HepG2 (cell line): ENCODE measurements around the gene SIT1. TPM values are rescaled to one million over a fixed set of nuclear protein-coding genes. Genes with fewer than 3 reads are reported as not detected.

Source experiments
- AHR ChIP-seq: IDR thresholded peaks from 2 replicates; pipeline ENCODE4 v1.6.1; 2018; ENCODE audit warnings: missing genetic modification reagents, missing compliant biosample characterization
- BCL6 ChIP-seq: IDR thresholded peaks from 2 replicates; pipeline ENCODE4 v1.6.1; 2016; ENCODE audit warnings: missing genetic modification reagents, missing compliant biosample characterization
- BRCA1 ChIP-seq: sonication (generic); formaldehyde crosslinking; IDR thresholded peaks from 2 replicates; pipeline ENCODE4 v1.4.0; 2020; ENCODE audit warnings: missing genetic modification reagents
- ELF4 ChIP-seq: sonication (generic); formaldehyde crosslinking; IDR thresholded peaks from 2 replicates; pipeline ENCODE4 v1.5.0; 2020; ENCODE audit warnings: missing genetic modification reagents, mild to moderate bottlenecking, moderate library complexity, borderline replicate concordance
- HMGA1 ChIP-seq: sonication (generic); formaldehyde crosslinking; conservative IDR thresholded peaks from 2 replicates; pipeline ENCODE4 v1.4.0; 2020; ENCODE audit warnings: missing genetic modification reagents
- HNRNPUL1 ChIP-seq: fragments of 200-400 bp; formaldehyde crosslinking; IDR thresholded peaks from 2 replicates; pipeline ENCODE4 v1.6.1; 2017; ENCODE audit warnings: low read depth, mild to moderate bottlenecking, low read length, moderate library complexity
- JARID2 ChIP-seq: sonication (generic); formaldehyde crosslinking; IDR thresholded peaks from 2 replicates; pipeline ENCODE4 v1.8.1; 2023; ENCODE audit warnings: missing genetic modification reagents, inconsistent platforms; ENCODE audit not compliant: insufficient replicate concordance
- NAIF1 ChIP-seq: sonication (generic); formaldehyde crosslinking; IDR thresholded peaks from 2 replicates; pipeline ENCODE4 v1.5.0; 2020; ENCODE audit warnings: mild to moderate bottlenecking, missing genetic modification reagents, borderline replicate concordance
- NCOR1 ChIP-seq: fragments of 200-600 bp; sonication (generic); IDR thresholded peaks from 2 replicates; pipeline ENCODE4 v1.7.0; 2017; ENCODE audit warnings: antibody characterized with exemption, low read length, borderline replicate concordance
- PAX8 ChIP-seq: sonication (generic); formaldehyde crosslinking; IDR thresholded peaks from 2 replicates; pipeline ENCODE4 v1.8.0; 2022; ENCODE audit warnings: mild to moderate bottlenecking, missing genetic modification reagents, borderline replicate concordance
- PHF21A ChIP-seq: sonication (generic); formaldehyde crosslinking; IDR thresholded peaks from 2 replicates; pipeline ENCODE4 v1.5.0; 2020; ENCODE audit warnings: mild to moderate bottlenecking, missing genetic modification reagents
- TEAD2 ChIP-seq: sonication (generic); formaldehyde crosslinking; IDR thresholded peaks from 2 replicates; pipeline ENCODE4 v1.9.0; 2021; ENCODE audit warnings: missing genetic modification reagents
- XRCC5 ChIP-seq: fragments of 200-400 bp; formaldehyde crosslinking; optimal IDR thresholded peaks from 2 replicates; pipeline ENCODE3; 2017; ENCODE audit warnings: mild to moderate bottlenecking, low read length
- ZC3H4 ChIP-seq: sonication (generic); formaldehyde crosslinking; IDR thresholded peaks from 2 replicates; pipeline ENCODE4 v1.4.0; 2020; ENCODE audit warnings: missing genetic modification reagents, borderline replicate concordance
- ZNF264 ChIP-seq: sonication (generic); formaldehyde crosslinking; IDR thresholded peaks from 2 replicates; pipeline ENCODE4 v1.4.0; 2020; ENCODE audit warnings: missing genetic modification reagents
- ZNF431 ChIP-seq: sonication (generic); formaldehyde crosslinking; IDR thresholded peaks from 2 replicates; pipeline ENCODE4 v1.9.0; 2022; ENCODE audit warnings: missing genetic modification reagents, low read depth, mild to moderate bottlenecking, borderline replicate concordance
- ZNF550 ChIP-seq: sonication (generic); formaldehyde crosslinking; IDR thresholded peaks from 2 replicates; pipeline ENCODE4 v1.4.0; 2020; ENCODE audit warnings: mild to moderate bottlenecking, missing genetic modification reagents, borderline replicate concordance
- ZNF577 ChIP-seq: sonication (generic); formaldehyde crosslinking; IDR thresholded peaks from 2 replicates; pipeline ENCODE4 v1.4.0; 2020; ENCODE audit warnings: mild to moderate bottlenecking, low read depth, missing genetic modification reagents, borderline replicate concordance
- ZNF713 ChIP-seq: sonication (generic); formaldehyde crosslinking; IDR thresholded peaks from 2 replicates; pipeline ENCODE4 v1.4.0; 2020; ENCODE audit warnings: mild to moderate bottlenecking, missing genetic modification reagents
- ZSCAN22 ChIP-seq: sonication (generic); formaldehyde crosslinking; IDR thresholded peaks from 2 replicates; pipeline ENCODE4 v1.4.0; 2020; ENCODE audit warnings: mild to moderate bottlenecking, missing genetic modification reagents
- polyA plus RNA-seq, 8 experiments: library from polyadenylated mRNA; depleted of rRNA in 3 of 8; stranded (reverse) in 7 of 8; unstranded in 1 of 8; fragments of >200 nt; fragmentation: Illumina TruSeq in 4 of 8; extraction: Trizol in 4 of 8; gene quantifications; 2 replicates each; pipeline versions ENCODE4 v1.2.1 to v1.2.3, GENCODE V29; 2011 to 2016; ENCODE audit warnings: low read depth in 4 of 8, missing spikeins in 1 of 8, mixed read lengths in 1 of 8; ENCODE audit not compliant: insufficient read depth in 1 of 8
- total RNA-seq, 5 experiments: library from RNA; depleted of rRNA; stranded (reverse); fragments of >200 nt; fragmentation: Illumina TruSeq; extraction: Trizol; gene quantifications; 2 replicates each; pipeline ENCODE4 v1.2.3, GENCODE V29; 2016; ENCODE audit warnings: low read depth in 1 of 5
- TF ChIP-seq, protein P1 (sequence below): sonication (generic); formaldehyde crosslinking; IDR thresholded peaks from 2 replicates; pipeline ENCODE4 v1.8.0; 2022; ENCODE audit warnings: missing genetic modification reagents, mild to moderate bottlenecking, borderline replicate concordance
- TF ChIP-seq, protein P2 (sequence below): sonication (generic); formaldehyde crosslinking; IDR thresholded peaks from 2 replicates; pipeline ENCODE4 v1.5.1; 2020; ENCODE audit warnings: mild to moderate bottlenecking, missing genetic modification reagents, borderline replicate concordance

SIT1 gene
- total and polyA plus RNA-seq, 2 of the 13 experiments (the other 11 are each of a cell fraction or from before 2014, with no cell fraction given) = 0.09 to 6.7 TPM

DNA sequence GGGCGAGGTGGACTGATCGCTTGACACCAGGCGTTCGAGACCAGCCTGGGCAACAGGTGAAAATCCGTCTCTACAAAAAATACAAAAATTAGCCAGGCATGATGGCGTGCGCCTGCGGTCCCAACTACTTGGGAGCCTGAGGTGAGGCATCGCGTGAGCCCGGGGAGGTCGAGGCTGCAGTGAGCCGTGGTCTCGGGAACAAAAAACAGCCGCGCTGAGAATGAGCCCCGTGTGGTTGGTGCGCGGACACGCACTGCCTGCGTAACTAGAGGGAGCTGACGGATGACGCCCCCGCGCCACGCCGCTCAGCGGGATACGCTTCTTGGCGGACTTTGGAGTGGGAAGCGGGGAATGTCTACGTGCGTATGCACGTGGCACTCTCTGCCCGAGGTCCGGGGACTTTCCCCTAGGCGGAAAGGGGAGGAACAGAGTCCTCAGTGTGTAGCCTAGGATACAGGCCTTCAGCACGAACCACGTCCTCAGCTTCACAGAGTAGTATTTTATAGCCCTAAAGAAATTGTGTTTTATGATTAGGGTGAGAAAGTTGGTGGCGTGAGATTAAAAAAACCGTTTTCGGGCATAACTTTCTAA, 6.9 kb upstream of the SIT1 start, which contains the start of gene RMRP (continued):
- no peak for TF ChIP-seq HMGA1
- TF ChIP-seq, protein P1, sequence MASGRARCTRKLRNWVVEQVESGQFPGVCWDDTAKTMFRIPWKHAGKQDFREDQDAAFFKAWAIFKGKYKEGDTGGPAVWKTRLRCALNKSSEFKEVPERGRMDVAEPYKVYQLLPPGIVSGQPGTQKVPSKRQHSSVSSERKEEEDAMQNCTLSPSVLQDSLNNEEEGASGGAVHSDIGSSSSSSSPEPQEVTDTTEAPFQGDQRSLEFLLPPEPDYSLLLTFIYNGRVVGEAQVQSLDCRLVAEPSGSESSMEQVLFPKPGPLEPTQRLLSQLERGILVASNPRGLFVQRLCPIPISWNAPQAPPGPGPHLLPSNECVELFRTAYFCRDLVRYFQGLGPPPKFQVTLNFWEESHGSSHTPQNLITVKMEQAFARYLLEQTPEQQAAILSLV (CRISPR knock-in tag) = peak; percentile 32; the same call in 1 of the 2 replicates
- TF ChIP-seq ZNF577 = no peak
- TF ChIP-seq AHR (CRISPR knock-in tag) = peak; percentile 94
- TF ChIP-seq BCL6 (CRISPR knock-in tag) = peak; percentile 71
- no peak for TF ChIP-seq HNRNPUL1
- peak; percentile 81 for TF ChIP-seq JARID2 (CRISPR knock-in tag)
- peak; percentile 96 for TF ChIP-seq BRCA1 (CRISPR knock-in tag)
- TF ChIP-seq ZNF431 = peak; percentile 94
- no peak; the same call in 1 of the 2 replicates for TF ChIP-seq ELF4 (CRISPR knock-in tag)
- TF ChIP-seq ZNF264 = peak; percentile 97
- peak; percentile 86; the same call in 1 of the 2 replicates for TF ChIP-seq ZNF550
- TF ChIP-seq NCOR1 = peak; percentile 81
- TF ChIP-seq ZC3H4 = no peak
- no peak for TF ChIP-seq PAX8 (CRISPR knock-in tag)
- TF ChIP-seq TEAD2 (CRISPR knock-in tag) = peak; percentile 93
- TF ChIP-seq XRCC5 = peak; percentile 59
- TF ChIP-seq ZSCAN22 (CRISPR knock-in tag) = no peak
- peak; percentile 97 for TF ChIP-seq NAIF1 (CRISPR knock-in tag)
- TF ChIP-seq, protein P2, sequence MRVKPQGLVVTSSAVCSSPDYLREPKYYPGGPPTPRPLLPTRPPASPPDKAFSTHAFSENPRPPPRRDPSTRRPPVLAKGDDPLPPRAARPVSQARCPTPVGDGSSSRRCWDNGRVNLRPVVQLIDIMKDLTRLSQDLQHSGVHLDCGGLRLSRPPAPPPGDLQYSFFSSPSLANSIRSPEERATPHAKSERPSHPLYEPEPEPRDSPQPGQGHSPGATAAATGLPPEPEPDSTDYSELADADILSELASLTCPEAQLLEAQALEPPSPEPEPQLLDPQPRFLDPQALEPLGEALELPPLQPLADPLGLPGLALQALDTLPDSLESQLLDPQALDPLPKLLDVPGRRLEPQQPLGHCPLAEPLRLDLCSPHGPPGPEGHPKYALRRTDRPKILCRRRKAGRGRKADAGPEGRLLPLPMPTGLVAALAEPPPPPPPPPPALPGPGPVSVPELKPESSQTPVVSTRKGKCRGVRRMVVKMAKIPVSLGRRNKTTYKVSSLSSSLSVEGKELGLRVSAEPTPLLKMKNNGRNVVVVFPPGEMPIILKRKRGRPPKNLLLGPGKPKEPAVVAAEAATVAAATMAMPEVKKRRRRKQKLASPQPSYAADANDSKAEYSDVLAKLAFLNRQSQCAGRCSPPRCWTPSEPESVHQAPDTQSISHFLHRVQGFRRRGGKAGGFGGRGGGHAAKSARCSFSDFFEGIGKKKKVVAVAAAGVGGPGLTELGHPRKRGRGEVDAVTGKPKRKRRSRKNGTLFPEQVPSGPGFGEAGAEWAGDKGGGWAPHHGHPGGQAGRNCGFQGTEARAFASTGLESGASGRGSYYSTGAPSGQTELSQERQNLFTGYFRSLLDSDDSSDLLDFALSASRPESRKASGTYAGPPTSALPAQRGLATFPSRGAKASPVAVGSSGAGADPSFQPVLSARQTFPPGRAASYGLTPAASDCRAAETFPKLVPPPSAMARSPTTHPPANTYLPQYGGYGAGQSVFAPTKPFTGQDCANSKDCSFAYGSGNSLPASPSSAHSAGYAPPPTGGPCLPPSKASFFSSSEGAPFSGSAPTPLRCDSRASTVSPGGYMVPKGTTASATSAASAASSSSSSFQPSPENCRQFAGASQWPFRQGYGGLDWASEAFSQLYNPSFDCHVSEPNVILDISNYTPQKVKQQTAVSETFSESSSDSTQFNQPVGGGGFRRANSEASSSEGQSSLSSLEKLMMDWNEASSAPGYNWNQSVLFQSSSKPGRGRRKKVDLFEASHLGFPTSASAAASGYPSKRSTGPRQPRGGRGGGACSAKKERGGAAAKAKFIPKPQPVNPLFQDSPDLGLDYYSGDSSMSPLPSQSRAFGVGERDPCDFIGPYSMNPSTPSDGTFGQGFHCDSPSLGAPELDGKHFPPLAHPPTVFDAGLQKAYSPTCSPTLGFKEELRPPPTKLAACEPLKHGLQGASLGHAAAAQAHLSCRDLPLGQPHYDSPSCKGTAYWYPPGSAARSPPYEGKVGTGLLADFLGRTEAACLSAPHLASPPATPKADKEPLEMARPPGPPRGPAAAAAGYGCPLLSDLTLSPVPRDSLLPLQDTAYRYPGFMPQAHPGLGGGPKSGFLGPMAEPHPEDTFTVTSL = no peak; the same call in none of the 2 replicates
- no peak for TF ChIP-seq ZNF713 (CRISPR knock-in tag)
- TF ChIP-seq PHF21A = peak; percentile 94
